Thymus (tissue), 11 donors: ENCODE measurements around the gene KRTAP5-7. TPM values are rescaled to one million over a fixed set of nuclear protein-coding genes. Genes with fewer than 3 reads are reported as not detected.
"Not testable (repeated sequence)": the region's sequence is repeated elsewhere in the genome, so short reads cannot be mapped to it uniquely, and the experiment has no call there.

ENCODE experiments used
- DNase-seq, 9 donors: peaks; one replicate each; pipeline ENCODE4 v3.0.0-alpha.2; 2013; ENCODE audit warnings: low spot score in 9 of 9, low read depth in 6 of 9, missing footprints in 1 of 9
- H3K27ac ChIP-seq, 2 donors: one replicate each; pipeline ENCODE4 v1.5.1; 2013; ENCODE audit warnings: control low read depth in 1 of 2, low read depth in 1 of 2, low read length in 1 of 2, mild to moderate bottlenecking in 1 of 2, moderate library complexity in 1 of 2
- H3K27me3 ChIP-seq, 2 donors: one replicate each; pipeline ENCODE4 v1.5.1; 2013; ENCODE audit warnings: low read length in 1 of 2; ENCODE audit not compliant: control insufficient read depth in 2 of 2, insufficient read depth in 1 of 2
- H3K36me3 ChIP-seq, 2 donors: one replicate each; pipeline ENCODE4 v1.5.1; 2013; ENCODE audit warnings: low read length in 1 of 2, mild to moderate bottlenecking in 1 of 2, moderate library complexity in 1 of 2; ENCODE audit not compliant: control insufficient read depth in 2 of 2, insufficient read depth in 2 of 2
- H3K4me1 ChIP-seq, 2 donors: one replicate each; pipeline ENCODE4 v1.5.1; 2013; ENCODE audit warnings: low read length in 2 of 2; ENCODE audit not compliant: control insufficient read depth in 2 of 2, insufficient read depth in 2 of 2
- H3K4me3 ChIP-seq, 2 donors: one replicate each; pipeline ENCODE4 v1.5.1; 2013; ENCODE audit warnings: low read length in 2 of 2, control low read depth in 1 of 2, mild to moderate bottlenecking in 1 of 2
- H3K9me3 ChIP-seq, 2 donors: one replicate each; pipeline ENCODE4 v1.5.1; 2013; ENCODE audit warnings: low read length in 1 of 2, mild to moderate bottlenecking in 1 of 2; ENCODE audit not compliant: control insufficient read depth in 2 of 2, insufficient read depth in 1 of 2
- WGBS: extraction: QIAGEN DNeasy Blood & Tissue Kit; methylation state at CpG from one replicate; pipeline ENCODE4 v1.1.7; 2013; 5-methylcytosine and 5-hydroxymethylcytosine counted together
- polyA plus RNA-seq: library from polyadenylated mRNA; stranded (reverse); fragments of 200-250 nt; gene quantifications from one replicate; pipeline ENCODE4 v1.2.3, GENCODE V29; 2013
- total RNA-seq: library from RNA; stranded (reverse); fragments of 120-200 nt; gene quantifications from one replicate; pipeline ENCODE4 v1.2.4, GENCODE V29; 2013
- donor health status: healthy.

Gene KRTAP5-7
- total and polyA plus RNA-seq, 2 donors = 0.05 TPM; not detected in 1

DNA sequence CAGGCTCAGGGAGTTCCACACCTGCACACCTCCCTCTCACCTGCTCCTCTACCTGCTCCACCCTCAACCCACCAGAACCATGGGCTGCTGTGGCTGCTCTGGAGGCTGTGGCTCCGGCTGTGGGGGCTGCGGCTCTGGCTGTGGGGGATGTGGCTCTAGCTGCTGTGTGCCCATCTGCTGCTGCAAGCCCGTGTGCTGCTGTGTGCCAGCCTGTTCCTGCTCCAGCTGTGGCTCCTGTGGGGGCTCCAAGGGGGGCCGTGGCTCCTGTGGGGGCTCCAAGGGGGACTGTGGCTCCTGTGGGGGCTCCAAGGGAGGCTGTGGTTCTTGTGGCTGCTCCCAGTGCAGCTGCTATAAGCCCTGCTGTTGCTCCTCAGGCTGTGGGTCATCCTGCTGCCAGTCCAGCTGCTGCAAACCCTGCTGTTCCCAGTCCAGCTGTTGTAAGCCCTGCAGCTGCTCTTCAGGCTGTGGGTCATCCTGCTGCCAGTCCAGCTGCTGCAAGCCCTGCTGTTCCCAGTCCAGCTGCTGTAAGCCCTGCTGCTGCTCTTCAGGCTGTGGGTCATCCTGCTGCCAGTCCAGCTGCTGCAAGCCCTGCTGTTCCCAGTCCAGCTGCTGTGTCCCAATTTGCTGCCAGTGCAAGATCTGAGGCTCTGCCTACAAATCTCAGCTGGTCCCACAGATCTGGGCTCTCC, 11.1 kb downstream of the KRTAP5-7 start, which contains the start of gene KRTAP5-8:
TSS of gene KRTAP5-8 (plus strand) at position 49 of the 689 bp plus-strand sequence. CDS start at position 80, 31 bp downstream.
- not testable (repeated sequence) for H3K36me3 ChIP-seq, H3K4me3 ChIP-seq, H3K9me3 ChIP-seq, H3K4me1 ChIP-seq, DNase-seq, H3K27ac ChIP-seq, H3K27me3 ChIP-seq
- 40% methylated on average over 4 of the region's 4 CpGs for WGBS

DNA sequence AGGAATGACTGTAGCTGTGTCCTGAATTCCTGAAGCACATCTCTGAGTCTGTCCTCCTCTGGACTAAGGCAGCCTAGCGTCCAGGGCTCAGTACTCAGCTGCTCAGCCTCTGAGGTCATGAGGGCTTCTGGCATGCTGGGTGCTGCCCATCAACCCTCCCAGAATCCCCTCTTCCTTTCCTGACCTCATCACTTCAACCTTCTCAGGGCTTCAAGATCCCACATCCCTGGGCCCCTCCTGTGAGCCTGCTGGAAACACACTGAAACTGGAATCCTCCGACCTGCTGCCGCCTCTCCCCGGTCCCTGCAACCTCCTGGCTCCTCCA, 11.6 kb downstream of the KRTAP5-7 start:
- no peaks in the 10 kb centered on the region for H3K4me1 ChIP-seq
- H3K9me3 ChIP-seq = peaks cover 0 to 6% of the 10 kb centered on the region in 2 donors
- WGBS = 96% methylated on average over 4 of the region's 4 CpGs

DNA sequence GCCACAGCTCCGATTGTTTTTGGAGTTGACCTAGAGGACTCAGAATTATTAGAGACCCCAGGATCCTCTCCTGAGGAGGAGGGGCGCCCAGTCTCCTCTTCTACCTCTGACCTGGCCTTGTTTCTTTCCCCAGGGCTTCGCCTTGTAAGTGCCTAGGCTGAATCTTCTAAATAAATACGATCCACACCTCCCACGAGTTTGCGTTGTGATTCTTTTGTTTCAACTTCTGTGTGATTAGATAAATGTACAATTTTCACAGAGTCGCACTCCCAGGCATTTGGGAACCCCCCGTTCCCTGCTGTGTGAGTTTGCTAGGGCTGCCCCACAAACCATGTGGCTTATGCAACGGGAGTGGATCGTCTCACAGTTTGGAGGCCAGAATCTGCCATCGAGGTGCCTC, 11.9 kb downstream of the KRTAP5-7 start:
- DNase-seq = no peak
- H3K9me3 ChIP-seq = peaks cover 0 to 6% of the 10 kb centered on the region in 2 donors
- WGBS = 96% methylated on average over 11 of the region's 11 CpGs

More for the DNA sequence above, 11.6 kb downstream of the KRTAP5-7 start:
- Histone ChIP-seq H3K27ac (no peak overlapping the region), H3K36me3 (no peaks in the 10 kb centered on the region), H3K4me3 (no peak overlapping the region), H3K27me3 (no peaks in the 10 kb centered on the region)
- no peak for DNase-seq

DNA sequence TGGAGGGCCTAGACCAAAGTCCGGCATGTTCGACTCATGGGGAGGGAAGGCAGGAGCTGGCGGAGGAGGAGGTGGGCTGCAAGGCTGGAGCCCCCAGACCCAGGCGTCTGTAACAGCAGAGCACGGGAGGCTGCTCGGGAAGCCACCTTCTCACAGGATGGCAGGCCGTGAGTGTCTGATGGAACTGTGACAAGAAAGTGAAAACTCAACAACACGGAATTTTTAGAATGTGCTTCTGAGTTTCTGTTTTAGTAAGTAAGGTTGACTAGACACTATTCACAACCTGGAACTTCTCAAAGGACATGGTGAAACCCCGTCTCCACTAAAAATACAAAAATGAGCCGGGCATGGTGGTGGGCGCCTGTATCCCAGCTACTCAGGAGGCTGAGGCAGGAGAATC, 12.9 kb downstream of the KRTAP5-7 start:
- DNase-seq, H3K27me3 ChIP-seq, H3K9me3 ChIP-seq, H3K27ac ChIP-seq, H3K36me3 ChIP-seq, H3K4me1 ChIP-seq, H3K4me3 ChIP-seq: not testable (repeated sequence)
- WGBS = 95% methylated on average over 11 of the region's 11 CpGs

More for the DNA sequence above, 11.9 kb downstream of the KRTAP5-7 start:
- Histone ChIP-seq H3K4me1 (no peaks in the 10 kb centered on the region), H3K27ac (no peak overlapping the region), H3K27me3 (no peaks in the 10 kb centered on the region), H3K36me3 (no peaks in the 10 kb centered on the region), H3K4me3 (no peak overlapping the region)

DNA sequence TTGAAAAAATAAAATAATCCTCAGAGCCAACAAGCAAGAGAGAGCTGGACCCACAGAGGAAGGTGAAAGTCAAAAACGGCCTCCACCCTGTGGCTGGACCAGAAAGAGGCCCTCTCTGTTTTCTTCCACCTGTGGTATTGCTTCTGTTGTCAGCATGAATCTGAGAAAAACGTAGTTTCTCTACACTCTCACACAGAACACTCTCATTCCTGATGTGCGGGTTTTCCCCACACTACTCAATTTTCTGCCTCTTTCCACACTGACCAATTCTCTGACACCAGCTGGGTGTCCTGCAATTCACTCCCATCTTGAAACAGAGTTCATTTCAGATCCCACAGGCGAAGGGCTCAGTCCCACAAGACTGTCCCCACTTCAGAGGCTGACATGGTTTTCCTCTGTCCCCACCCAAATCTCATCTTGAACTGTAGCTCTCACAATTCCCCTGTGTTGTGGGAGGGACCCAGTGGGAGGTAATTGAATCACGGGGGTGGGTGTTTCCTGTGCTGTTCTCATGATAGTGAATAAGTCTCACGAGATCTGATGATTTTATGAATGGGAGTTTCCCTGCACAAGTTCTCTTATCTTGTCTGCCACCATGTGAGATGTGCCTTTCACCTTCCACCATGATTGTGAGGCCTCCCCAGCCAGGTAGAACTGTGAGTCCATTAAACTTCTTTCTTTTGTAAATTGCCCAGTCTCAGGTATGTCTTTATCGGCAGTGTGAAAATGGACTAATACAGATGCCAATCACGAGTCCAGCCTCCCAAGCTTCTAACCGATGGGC, 13.6 kb downstream of the KRTAP5-7 start:
- H3K36me3 ChIP-seq, H3K27ac ChIP-seq, H3K4me3 ChIP-seq, H3K9me3 ChIP-seq, DNase-seq, H3K27me3 ChIP-seq, H3K4me1 ChIP-seq: not testable (repeated sequence)
- 94% methylated on average over 9 of the region's 9 CpGs for WGBS

DNA sequence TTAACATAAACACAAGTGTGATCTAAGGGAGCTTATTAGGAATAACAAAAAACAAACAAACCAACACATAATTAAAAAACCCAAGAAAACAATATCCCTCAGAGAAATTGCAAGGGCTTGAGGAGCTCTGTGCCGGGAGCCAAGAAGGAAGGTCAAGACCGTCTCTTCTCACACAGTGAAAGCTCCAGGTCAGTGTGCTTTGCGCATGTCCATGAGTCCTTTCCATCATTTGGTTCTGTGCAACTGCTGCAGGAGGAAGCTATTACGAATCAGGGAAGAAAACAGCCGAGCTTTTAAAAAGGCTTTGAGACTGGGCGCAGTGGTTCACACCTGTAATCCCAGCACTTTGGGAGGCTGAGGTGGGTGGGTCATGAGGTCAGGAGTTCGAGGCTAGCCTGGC, 15.3 kb downstream of the KRTAP5-7 start:
- Histone ChIP-seq H3K4me3 (no peak overlapping the region), H3K9me3 (peaks cover 0 to 18% of the 10 kb centered on the region in 2 donors), H3K4me1 (no peaks in the 10 kb centered on the region), H3K36me3 (no peaks in the 10 kb centered on the region), H3K27ac (no peak overlapping the region), H3K27me3 (no peaks in the 10 kb centered on the region)
- no peak for DNase-seq
- 96% methylated on average over 7 of the region's 7 CpGs for WGBS

DNA sequence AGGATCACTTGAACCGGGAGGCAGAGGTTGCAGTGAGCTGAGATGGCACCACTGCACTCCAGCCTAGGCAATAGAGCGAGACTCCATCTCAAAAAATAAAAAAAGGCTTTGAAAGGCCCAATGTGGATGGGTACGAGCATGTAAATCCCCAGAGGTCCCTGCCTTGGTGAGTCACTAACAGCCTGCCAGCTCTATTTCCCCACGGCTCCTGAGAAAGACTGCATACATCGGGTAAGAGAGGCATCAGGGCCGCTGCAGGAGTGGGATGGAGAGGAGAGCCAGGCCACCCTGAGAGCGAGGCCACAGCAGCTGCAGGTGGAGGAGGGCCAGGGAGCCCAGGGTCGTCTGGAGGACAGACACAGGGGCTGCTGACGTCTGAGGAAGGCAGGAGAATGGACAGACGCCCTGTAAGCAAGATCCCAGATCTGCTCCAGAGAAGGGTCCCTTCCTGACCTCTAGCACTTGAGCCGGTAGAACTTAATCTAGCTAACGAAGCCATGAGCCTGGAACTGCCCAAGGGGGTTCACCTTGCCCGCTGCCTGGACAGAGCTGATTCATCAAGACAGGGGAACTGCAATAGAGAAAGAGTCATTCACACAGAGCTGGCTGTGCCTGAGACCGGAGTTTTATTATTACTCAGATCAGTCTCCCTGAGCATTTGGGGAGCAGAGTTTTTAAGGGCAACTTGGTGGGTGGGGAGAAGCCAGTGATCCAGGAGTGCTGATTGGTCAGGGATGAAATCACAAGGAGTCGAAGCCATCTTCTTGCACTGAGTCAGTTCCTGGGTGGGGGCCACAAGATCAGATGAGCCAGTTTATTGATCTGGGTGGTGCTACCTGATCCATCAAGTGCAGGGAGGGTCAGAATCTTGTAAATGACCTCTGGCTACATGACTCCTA, 16.1 kb downstream of the KRTAP5-7 start:
- Histone ChIP-seq H3K4me3 (no peak overlapping the region), H3K27me3 (no peaks in the 10 kb centered on the region), H3K36me3 (no peaks in the 10 kb centered on the region), H3K9me3 (peaks cover 0 to 18% of the 10 kb centered on the region in 2 donors), H3K27ac (no peak overlapping the region), H3K4me1 (no peaks in the 10 kb centered on the region)
- 92% methylated on average over 15 of the region's 15 CpGs for WGBS
- DNase-seq = no peak

DNA sequence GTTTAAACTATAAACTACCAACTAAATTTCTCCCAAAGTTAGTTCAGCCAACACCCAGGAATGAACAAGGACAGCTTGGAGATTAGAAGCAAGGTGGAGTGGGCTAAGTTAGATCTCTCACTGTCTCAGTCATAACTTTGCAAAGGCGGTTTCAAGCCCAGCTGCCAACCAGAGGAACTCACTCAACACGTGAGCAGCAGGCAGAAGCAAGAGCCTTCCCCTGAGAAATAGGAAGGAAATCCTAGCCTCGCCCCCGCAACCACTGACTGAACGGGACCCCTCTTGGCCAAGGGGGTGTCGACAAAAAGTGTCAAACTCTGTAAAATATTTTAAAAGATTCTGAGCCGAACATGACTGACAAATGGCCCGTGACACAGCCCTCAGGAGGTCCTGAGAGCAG, 16.8 kb downstream of the KRTAP5-7 start:
- H3K4me1 ChIP-seq = no peaks in the 10 kb centered on the region
- no peak overlapping the region for H3K27ac ChIP-seq
- DNase-seq = peak in 3 of 9 donors; percentile 9 to 34 (median 18)
- H3K36me3 ChIP-seq = no peaks in the 10 kb centered on the region
- peaks cover 0 to 18% of the 10 kb centered on the region in 2 donors for H3K9me3 ChIP-seq
- WGBS = 13% methylated on average over 8 of the region's 8 CpGs
- H3K4me3 ChIP-seq = no peak overlapping the region
- H3K27me3 ChIP-seq = no peaks in the 10 kb centered on the region
